Upper lobe of right lung (tissue), 1 donor: ENCODE measurements around the gene ATG9A. TPM values are rescaled to one million over a fixed set of nuclear protein-coding genes. Genes with fewer than 3 reads are reported as not detected.

Experiments
- ATAC-seq: fragments of 200-7000 bp; cut with Tn5 transposase; one replicate; pipeline ENCODE4 v1.9.1; 2020; ENCODE audit warnings: mild to moderate bottlenecking, moderate library complexity
- DNase-seq: peaks from one replicate; pipeline ENCODE4 v3.0.0-alpha.2; 2020
- H3K27ac ChIP-seq: fragments of 200-600 bp; one replicate; pipeline ENCODE4 v1.8.0; 2022
- H3K27me3 ChIP-seq: fragments of 200-600 bp; one replicate; pipeline ENCODE4 v1.8.0; 2022; ENCODE audit warnings: mild to moderate bottlenecking
- H3K36me3 ChIP-seq: fragments of 200-600 bp; one replicate; pipeline ENCODE4 v1.8.0; 2022
- H3K4me1 ChIP-seq: fragments of 200-600 bp; one replicate; pipeline ENCODE4 v1.8.0; 2022
- H3K4me3 ChIP-seq: fragments of 200-600 bp; one replicate; pipeline ENCODE4 v1.8.0; 2022; ENCODE audit warnings: mild to moderate bottlenecking
- H3K9me3 ChIP-seq: fragments of 200-600 bp; one replicate; pipeline ENCODE4 v1.8.0; 2022
- intact Hi-C: fragments of 100-400 bp; cut with DNase I; formaldehyde crosslinking; loops from one replicate; pipeline ENCODE4 v1.11.0; 2022
- total RNA-seq: library from RNA; stranded (reverse); fragmentation: NEBNext Ultra II Directional; extraction: Animal tissue kit (Norgen Biotek cat#: 25700); gene quantifications from one replicate; pipeline ENCODE4 v1.2.1, GENCODE V29; 2021
- TF ChIP-seq, protein P1 (sequence below): fragments of 200-600 bp; IDR thresholded peaks from one replicate; pipeline ENCODE4 v1.8.0; 2022; ENCODE audit warnings: antibody characterized with exemption
- donor health status: DM: no; HTN: yes; CAD: no; lungs with severe emphysema.

ATG9A gene
- total RNA-seq, 1 donor from 2014 or later: 48.2 TPM

DNA sequence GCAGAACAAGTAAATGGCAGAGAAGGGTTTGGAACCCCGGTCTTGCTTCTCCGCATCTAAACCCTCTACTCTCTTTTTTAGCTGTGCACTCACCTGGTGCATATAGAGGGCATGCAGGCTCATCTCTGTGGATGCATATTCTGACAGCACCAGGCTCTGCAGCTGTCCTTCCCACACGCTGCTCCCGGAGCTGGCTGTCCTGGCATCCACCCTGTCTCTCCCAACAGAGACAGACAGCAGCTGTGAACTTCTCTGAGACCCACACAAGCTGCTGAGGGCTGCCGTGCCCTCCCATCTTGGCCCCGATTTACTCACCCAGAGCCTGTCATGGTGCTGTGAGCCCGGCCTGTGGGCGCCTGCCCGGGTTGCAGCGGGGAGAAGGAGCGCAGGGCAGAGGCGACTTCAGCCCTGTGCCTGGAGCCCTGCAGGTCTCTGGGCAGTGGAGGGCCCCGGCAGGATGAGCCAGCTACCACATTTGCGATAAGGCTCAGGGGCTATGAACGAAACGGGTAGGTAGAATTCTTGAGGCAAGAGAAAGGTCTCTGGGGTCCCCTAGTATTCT is 7.4 kb downstream of the ATG9A start:
- intact Hi-C loops: loop anchor here (10.0 kb wide), 1 partner anchor 47 kb away; the partner anchor contains the start of genes CNPPD1, RETREG2 and SLC23A3
- Histone ChIP-seq H3K4me3 (no peak overlapping the region), H3K27me3 (no peaks in the 10 kb centered on the region), H3K36me3 (peaks cover 77% of the 10 kb centered on the region), H3K4me1 (peaks cover 21% of the 10 kb centered on the region), H3K27ac (no peak overlapping the region), H3K9me3 (no peaks in the 10 kb centered on the region)
- no peak for ATAC-seq
- TF ChIP-seq, protein P1, sequence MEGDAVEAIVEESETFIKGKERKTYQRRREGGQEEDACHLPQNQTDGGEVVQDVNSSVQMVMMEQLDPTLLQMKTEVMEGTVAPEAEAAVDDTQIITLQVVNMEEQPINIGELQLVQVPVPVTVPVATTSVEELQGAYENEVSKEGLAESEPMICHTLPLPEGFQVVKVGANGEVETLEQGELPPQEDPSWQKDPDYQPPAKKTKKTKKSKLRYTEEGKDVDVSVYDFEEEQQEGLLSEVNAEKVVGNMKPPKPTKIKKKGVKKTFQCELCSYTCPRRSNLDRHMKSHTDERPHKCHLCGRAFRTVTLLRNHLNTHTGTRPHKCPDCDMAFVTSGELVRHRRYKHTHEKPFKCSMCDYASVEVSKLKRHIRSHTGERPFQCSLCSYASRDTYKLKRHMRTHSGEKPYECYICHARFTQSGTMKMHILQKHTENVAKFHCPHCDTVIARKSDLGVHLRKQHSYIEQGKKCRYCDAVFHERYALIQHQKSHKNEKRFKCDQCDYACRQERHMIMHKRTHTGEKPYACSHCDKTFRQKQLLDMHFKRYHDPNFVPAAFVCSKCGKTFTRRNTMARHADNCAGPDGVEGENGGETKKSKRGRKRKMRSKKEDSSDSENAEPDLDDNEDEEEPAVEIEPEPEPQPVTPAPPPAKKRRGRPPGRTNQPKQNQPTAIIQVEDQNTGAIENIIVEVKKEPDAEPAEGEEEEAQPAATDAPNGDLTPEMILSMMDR: no peak
- no peak for DNase-seq

DNA sequence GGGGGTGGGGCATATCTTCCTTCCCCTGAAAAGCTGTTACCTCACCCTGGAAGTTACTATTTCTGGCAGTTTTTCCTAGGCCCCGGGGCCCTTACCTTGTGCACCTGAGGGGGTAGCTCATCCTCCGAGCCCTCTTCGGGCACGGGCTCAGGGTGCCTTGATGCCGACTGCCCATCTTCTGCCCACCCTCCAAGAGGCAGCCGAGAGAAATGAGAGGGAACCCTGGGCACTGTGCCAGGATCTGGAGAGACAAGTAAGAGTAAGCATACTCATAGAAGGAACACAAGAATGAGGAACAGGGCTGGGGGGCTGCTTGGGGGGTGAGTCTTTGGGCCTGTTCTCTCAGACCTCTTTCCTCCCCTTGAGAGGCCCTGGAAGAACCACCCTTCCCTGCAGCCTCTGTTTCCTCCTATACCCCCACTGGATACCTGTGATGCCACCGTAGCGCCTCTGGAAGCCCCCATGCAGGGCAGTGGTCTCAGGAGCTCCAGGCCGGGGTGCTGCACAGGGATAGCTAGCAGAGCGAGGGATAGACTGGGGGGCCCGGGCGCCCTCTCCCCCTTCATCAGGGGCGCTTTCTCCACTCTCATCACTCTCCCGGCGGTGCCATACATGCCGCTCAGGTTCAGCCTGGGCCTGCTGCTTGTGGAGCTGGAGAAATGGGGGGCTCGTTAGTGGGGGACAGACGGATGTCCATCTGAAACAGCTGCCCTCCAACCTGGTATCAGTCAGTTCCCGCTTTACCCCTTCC is 8.6 kb downstream of the ATG9A start:
- Histone ChIP-seq H3K27ac (no peak overlapping the region), H3K4me3 (no peak overlapping the region), H3K36me3 (peaks cover 66% of the 10 kb centered on the region), H3K9me3 (no peaks in the 10 kb centered on the region), H3K27me3 (no peaks in the 10 kb centered on the region), H3K4me1 (peaks cover 21% of the 10 kb centered on the region)
- ATAC-seq: no peak
- intact Hi-C loops: loop anchor here (10.0 kb wide), 1 partner anchor 46 kb away; the partner anchor contains the start of genes CNPPD1, RETREG2 and SLC23A3
- TF ChIP-seq, protein P1: no peak
- DNase-seq: no peak

DNA sequence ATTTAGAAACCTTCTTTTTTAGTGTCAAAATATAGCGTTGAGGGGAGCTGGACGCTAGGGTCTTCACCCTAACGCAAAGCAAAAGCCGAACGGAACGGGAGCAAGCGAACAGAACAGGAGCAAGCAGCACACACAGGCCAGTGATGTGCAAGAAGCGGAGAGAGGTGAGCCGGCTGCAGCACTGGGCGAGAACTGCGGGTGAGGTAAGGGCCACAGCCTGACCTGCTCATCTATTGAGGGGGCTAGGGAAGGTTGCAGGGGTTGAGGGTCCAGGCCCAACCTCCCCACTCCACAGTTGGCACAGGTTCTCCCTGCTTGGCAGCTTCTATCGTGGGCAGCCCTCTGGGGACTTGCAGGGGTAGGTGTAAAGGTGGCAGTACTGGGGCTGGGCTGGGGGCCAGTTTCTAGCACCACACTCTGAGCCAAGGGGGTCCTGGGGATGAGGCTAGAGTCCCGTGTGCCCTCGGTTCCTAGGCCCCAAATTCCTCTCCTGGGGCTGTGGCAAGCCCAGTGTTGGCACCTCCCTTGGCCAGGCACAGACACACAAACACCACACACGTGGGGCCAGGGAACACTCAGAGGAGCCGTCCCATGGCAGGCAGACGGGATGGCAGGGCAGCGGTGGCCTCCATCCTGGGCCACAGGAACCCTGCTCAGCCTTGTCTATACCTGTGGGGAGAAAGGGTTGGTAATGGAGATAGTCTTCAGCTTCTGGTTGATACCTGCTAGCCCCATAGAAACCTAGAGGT is 9.5 kb downstream of the ATG9A start:
- H3K27me3 ChIP-seq: no peaks in the 10 kb centered on the region
- ATAC-seq (no peak), DNase-seq (no peak)
- H3K27ac ChIP-seq: peak overlapping the region; percentile 75
- H3K36me3 ChIP-seq: peaks cover 65% of the 10 kb centered on the region
- peaks cover 21% of the 10 kb centered on the region for H3K4me1 ChIP-seq
- intact Hi-C loops: loop anchor here (10.0 kb wide), 1 partner anchor 45 kb away; the partner anchor contains the start of genes CNPPD1, RETREG2 and SLC23A3
- TF ChIP-seq, protein P1: no peak
- H3K9me3 ChIP-seq: no peaks in the 10 kb centered on the region
- no peak overlapping the region for H3K4me3 ChIP-seq

DNA sequence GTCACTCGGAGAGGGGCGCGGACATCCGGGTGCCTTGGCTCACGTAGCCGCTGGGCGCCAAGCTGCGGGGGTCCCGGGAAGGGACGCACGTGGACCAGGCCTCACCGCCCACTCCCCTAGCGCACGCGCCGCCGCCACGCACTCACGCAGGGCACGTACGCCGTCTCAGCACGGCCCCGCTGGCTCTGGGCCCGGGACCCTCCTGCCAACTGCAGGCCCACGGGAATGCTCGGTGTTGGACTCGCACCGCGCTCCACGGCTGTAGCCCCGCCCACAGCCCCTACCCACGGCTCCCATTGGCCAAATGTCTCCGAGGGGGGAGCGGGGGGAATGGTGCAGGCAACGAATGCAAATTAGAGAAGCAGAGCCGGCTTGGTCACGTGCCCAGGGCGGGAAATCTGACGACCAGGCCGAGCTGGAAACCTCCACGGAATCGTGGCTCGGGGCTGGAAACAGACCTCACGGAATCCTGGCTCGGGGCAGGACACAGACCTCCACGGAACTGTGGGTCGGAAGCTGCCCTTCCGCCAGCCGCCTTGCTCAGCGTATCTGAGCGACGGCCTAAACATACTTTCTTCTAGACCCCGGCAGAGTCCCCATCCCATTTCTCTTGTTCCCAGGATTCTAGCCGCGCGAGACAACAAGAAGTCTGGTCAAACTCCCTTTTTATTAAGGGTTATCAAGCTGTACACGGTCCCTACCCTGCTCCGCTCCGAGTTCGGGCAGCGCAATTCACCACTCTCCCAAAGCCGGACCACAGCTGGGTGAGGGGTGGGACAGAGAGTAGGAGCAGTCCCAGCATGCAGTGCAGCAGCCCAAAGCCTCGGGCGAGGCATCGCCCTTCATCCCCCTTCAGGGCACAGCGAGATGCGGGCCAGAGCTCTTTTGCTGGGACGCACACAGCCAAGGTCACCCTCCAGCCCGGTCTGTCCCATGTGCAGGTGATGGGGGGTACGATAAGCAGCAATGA is 10.4 kb downstream of the ATG9A start, which contains the start of gene ABCB6:
Gene ABCB6, minus strand, starts transcription at position 227 of the 970 bp plus-strand sequence. CDS start 285 bp downstream, outside the sequence.
- H3K4me1 ChIP-seq: peaks cover 21% of the 10 kb centered on the region
- intact Hi-C loops: no loop called here
- DNase-seq: peak; percentile 96

More for the DNA sequence above, 10.4 kb downstream of the ATG9A start, which contains the start of gene ABCB6:
- H3K9me3 ChIP-seq: no peaks in the 10 kb centered on the region
- H3K36me3 ChIP-seq: peaks cover 59% of the 10 kb centered on the region
- H3K4me3 ChIP-seq: peak within 1 kb of the TSS; percentile 65
- peak within 1 kb of the TSS; percentile 75 for H3K27ac ChIP-seq
- H3K27me3 ChIP-seq: no peaks in the 10 kb centered on the region
- ATAC-seq: peak; percentile 93
- TF ChIP-seq, protein P1: no peak
